Loucy (cell line): ENCODE measurements around the gene LMOD3.

Experiments used
- EZH2phosphoT487 ChIP-seq: fragments of 200-600 bp; IDR thresholded peaks from 2 replicates; pipeline ENCODE4 v1.6.1; 2018; ENCODE audit warnings: antibody characterized with exemption, mild to moderate bottlenecking, moderate library complexity, borderline replicate concordance
- TF ChIP-seq, protein P1 (sequence below): fragments of 200-600 bp; sonication (generic); conservative IDR thresholded peaks from 2 replicates; pipeline ENCODE4 v1.5.1; 2014; ENCODE audit warnings: mild to moderate bottlenecking, antibody characterized with exemption, low read length

DNA sequence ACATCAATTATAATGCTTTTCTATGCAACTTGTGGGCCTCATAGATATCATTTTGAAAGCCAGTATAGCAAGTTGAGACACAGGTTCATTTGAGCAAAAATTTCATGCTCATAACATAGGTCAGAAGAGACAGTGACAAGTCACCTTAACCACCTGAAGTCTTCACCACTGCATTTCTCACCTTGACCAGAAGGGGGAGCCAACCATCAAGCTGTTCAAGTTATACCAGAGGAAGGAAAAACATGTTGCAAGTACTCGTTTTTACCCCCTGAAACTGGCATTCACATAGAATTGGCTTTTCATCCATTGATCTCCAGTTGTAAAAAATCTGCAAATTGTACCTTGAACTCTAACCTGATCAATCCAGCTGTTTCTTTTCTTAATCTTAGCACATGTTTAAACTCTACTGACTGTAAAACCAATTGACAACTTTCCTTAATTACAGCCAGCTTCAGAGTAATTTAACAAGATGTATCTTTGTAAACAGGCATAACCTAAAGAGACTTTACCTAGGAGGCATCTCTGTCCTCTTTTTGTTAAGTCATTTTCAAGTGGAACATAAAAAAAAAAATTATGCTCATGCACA is 1.4 kb downstream of the LMOD3 start:
- TF ChIP-seq, protein P1, sequence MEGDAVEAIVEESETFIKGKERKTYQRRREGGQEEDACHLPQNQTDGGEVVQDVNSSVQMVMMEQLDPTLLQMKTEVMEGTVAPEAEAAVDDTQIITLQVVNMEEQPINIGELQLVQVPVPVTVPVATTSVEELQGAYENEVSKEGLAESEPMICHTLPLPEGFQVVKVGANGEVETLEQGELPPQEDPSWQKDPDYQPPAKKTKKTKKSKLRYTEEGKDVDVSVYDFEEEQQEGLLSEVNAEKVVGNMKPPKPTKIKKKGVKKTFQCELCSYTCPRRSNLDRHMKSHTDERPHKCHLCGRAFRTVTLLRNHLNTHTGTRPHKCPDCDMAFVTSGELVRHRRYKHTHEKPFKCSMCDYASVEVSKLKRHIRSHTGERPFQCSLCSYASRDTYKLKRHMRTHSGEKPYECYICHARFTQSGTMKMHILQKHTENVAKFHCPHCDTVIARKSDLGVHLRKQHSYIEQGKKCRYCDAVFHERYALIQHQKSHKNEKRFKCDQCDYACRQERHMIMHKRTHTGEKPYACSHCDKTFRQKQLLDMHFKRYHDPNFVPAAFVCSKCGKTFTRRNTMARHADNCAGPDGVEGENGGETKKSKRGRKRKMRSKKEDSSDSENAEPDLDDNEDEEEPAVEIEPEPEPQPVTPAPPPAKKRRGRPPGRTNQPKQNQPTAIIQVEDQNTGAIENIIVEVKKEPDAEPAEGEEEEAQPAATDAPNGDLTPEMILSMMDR: peak; percentile 95
- no peak for TF ChIP-seq EZH2phosphoT487
